ENCODE data around the gene RASA2.

The RASA2 gene

DNA sequence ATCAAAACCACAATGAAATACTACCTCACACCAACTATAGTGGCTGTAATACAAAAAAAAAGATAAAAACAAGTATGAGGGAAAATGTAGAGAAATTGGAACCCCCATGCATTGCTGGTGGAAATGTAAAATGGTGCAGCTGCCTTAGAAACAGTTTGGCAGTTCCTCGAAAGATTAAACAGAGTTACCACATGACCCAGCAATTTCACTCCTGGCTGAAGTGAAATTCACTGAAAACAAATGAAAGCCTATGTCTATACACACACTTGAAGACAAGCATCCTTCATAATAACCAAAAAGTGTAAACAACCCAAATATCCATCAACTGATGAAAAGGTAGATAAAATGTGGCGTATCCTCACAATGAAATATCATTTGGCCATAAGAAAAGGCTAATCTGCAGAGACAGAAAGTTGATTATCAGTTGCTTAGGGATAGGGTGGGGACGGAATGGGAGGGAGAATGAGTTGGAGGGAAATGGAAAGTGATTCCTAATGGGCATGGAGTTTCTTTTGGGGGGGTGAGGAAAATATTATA, 20.1 kb upstream of the RASA2 start:
- no peak overlapping the region for H3K4me2 ChIP-seq (ENCODE audit: low read depth, low read length, poor library complexity, severe bottlenecking)
- no peaks in the 10 kb centered on the region for H3F3A ChIP-seq (ENCODE audit: low read depth)
- H3K9ac ChIP-seq (ENCODE audit: low read depth, low read length, poor library complexity, severe bottlenecking), result no peak overlapping the region
- H3K27me3 ChIP-seq (ENCODE audit: insufficient read depth, low read length, poor library complexity, severe bottlenecking), result no peaks in the 10 kb centered on the region
- H3K9me2 ChIP-seq (replicated peaks; ENCODE audit: low read depth, low read length), result no peaks in the 10 kb centered on the region
- no peak overlapping the region for H2AFZ ChIP-seq (ENCODE audit: low read length)
- no peaks in the 10 kb centered on the region for H3K36me3 ChIP-seq (ENCODE audit: insufficient read depth, low read length)
- H3K9me3 ChIP-seq (ENCODE audit: insufficient read depth, low read depth, low read length), result peaks cover 7% of the 10 kb centered on the region; the same call in 1 of the 2 replicates
- no peaks in the 10 kb centered on the region for H4K20me1 ChIP-seq (ENCODE audit: insufficient read depth, low read length, poor library complexity, severe bottlenecking)
- TF ChIP-seq, protein P1, sequence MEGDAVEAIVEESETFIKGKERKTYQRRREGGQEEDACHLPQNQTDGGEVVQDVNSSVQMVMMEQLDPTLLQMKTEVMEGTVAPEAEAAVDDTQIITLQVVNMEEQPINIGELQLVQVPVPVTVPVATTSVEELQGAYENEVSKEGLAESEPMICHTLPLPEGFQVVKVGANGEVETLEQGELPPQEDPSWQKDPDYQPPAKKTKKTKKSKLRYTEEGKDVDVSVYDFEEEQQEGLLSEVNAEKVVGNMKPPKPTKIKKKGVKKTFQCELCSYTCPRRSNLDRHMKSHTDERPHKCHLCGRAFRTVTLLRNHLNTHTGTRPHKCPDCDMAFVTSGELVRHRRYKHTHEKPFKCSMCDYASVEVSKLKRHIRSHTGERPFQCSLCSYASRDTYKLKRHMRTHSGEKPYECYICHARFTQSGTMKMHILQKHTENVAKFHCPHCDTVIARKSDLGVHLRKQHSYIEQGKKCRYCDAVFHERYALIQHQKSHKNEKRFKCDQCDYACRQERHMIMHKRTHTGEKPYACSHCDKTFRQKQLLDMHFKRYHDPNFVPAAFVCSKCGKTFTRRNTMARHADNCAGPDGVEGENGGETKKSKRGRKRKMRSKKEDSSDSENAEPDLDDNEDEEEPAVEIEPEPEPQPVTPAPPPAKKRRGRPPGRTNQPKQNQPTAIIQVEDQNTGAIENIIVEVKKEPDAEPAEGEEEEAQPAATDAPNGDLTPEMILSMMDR (conservative IDR thresholded peaks at IDR 0.05; ENCODE audit: low read length), result no peak
- TF ChIP-seq EZH2phosphoT487 (IDR thresholded peaks at IDR 0.05; ENCODE audit: borderline replicate concordance), result no peak
- no peaks in the 10 kb centered on the region for H3K79me2 ChIP-seq (ENCODE audit: insufficient read depth, low read length)
- no peaks in the 10 kb centered on the region for H3K4me1 ChIP-seq (ENCODE audit: insufficient read depth, low read length, poor library complexity, severe bottlenecking)
- no peak overlapping the region for H3K4me3 ChIP-seq (ENCODE audit: low read length, poor library complexity, severe bottlenecking)

DNA sequence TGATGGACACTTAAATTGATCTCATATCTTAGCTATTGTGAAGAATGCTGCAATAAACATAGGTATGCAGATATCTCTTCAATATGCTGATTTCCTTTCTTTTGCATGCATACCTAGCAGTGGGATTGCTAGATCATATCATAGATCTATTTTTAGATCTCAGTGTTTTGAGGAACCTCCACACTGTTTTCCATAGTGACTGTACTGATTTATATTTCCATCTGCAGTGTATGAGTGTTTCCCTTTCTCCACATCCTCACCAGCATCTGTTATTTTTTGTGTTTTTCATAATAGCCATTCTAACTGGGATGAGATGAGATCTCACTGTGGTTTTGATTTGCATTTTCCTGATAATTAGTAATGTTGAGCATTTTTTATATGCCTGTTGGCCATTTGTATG, 17.1 kb upstream of the RASA2 start:
- TF ChIP-seq, protein P1 (conservative IDR thresholded peaks at IDR 0.05; ENCODE audit: low read length), result no peak
- no peak for TF ChIP-seq EZH2phosphoT487 (IDR thresholded peaks at IDR 0.05; ENCODE audit: borderline replicate concordance)
- H3K4me1 ChIP-seq (ENCODE audit: insufficient read depth, low read length, poor library complexity, severe bottlenecking), result no peaks in the 10 kb centered on the region
- no peaks in the 10 kb centered on the region for H3K9me2 ChIP-seq (replicated peaks; ENCODE audit: low read depth, low read length)
- no peaks in the 10 kb centered on the region for H3F3A ChIP-seq (ENCODE audit: low read depth)
- no peak overlapping the region for H2AFZ ChIP-seq (ENCODE audit: low read length)
- H3K4me3 ChIP-seq (ENCODE audit: low read length, poor library complexity, severe bottlenecking), result no peak overlapping the region
- no peak overlapping the region for H3K4me2 ChIP-seq (ENCODE audit: low read depth, low read length, poor library complexity, severe bottlenecking)
- H3K9me3 ChIP-seq (ENCODE audit: insufficient read depth, low read depth, low read length), result 0 out of 2 replicates have a peak, but pooled peaks cover 6% of the 10 kb centered on the region
- H3K79me2 ChIP-seq (ENCODE audit: insufficient read depth, low read length), result no peaks in the 10 kb centered on the region
- no peaks in the 10 kb centered on the region for H3K36me3 ChIP-seq (ENCODE audit: insufficient read depth, low read length)
- no peaks in the 10 kb centered on the region for H3K27me3 ChIP-seq (ENCODE audit: insufficient read depth, low read length, poor library complexity, severe bottlenecking)
- H3K9ac ChIP-seq (ENCODE audit: low read depth, low read length, poor library complexity, severe bottlenecking), result no peak overlapping the region
- no peaks in the 10 kb centered on the region for H4K20me1 ChIP-seq (ENCODE audit: insufficient read depth, low read length, poor library complexity, severe bottlenecking)

DNA sequence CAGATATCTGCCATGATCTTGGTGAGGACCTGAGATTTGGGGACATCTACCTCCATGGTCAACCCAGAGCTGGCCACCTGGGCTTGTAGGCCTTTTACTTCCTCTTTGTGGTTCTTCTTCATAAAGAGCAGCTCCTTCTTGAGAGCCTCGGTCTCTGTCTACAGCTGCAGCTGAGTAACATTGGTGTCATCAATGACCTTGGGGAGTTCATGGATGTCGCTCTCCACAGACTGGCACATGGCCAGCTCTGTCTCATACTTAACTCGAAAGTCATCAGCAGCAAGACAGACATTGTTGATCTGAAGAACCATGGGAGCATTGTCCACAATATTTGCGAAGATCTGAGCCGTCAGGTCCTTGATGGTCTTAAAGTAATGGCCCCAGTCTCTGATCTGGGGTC, 15.7 kb upstream of the RASA2 start:
- H2AFZ ChIP-seq (ENCODE audit: low read length), result no peak overlapping the region
- H3K79me2 ChIP-seq (ENCODE audit: insufficient read depth, low read length), result no peaks in the 10 kb centered on the region
- no peaks in the 10 kb centered on the region for H3K9me2 ChIP-seq (replicated peaks; ENCODE audit: low read depth, low read length)
- H3K36me3 ChIP-seq (ENCODE audit: insufficient read depth, low read length), result no peaks in the 10 kb centered on the region
- no peak overlapping the region for H3K9ac ChIP-seq (ENCODE audit: low read depth, low read length, poor library complexity, severe bottlenecking)
- H4K20me1 ChIP-seq (ENCODE audit: insufficient read depth, low read length, poor library complexity, severe bottlenecking), result peaks cover under 1% of the 10 kb centered on the region
- TF ChIP-seq, protein P1 (conservative IDR thresholded peaks at IDR 0.05; ENCODE audit: low read length), result no peak
- peaks cover 10% of the 10 kb centered on the region for H3K4me1 ChIP-seq (ENCODE audit: insufficient read depth, low read length, poor library complexity, severe bottlenecking)
- no peaks in the 10 kb centered on the region for H3K27me3 ChIP-seq (ENCODE audit: insufficient read depth, low read length, poor library complexity, severe bottlenecking)
- no peaks in the 10 kb centered on the region; the same call in 1 of the 2 replicates for H3F3A ChIP-seq (ENCODE audit: low read depth)
- H3K4me3 ChIP-seq (ENCODE audit: low read length, poor library complexity, severe bottlenecking), result no peak overlapping the region
- H3K4me2 ChIP-seq (ENCODE audit: low read depth, low read length, poor library complexity, severe bottlenecking), result no peak overlapping the region
- H3K9me3 ChIP-seq (ENCODE audit: insufficient read depth, low read depth, low read length), result 0 out of 2 replicates have a peak, but pooled peaks cover 3% of the 10 kb centered on the region
